HepG2 (cell line): Measurements from ENCODE around the gene CDKN2C. TPM values are rescaled to one million over a fixed set of nuclear protein-coding genes. Genes with fewer than 3 reads are reported as not detected.

Experiments
- FOSL1 ChIP-seq: sonication (generic); formaldehyde crosslinking; IDR thresholded peaks from 2 replicates; pipeline ENCODE4 v1.9.0; 2021; ENCODE audit warnings: missing genetic modification reagents, borderline replicate concordance
- KLF16 ChIP-seq, 2 experiments: sonication (generic) in 1 of 2; formaldehyde crosslinking in 1 of 2; IDR thresholded peaks; 2 replicates each; pipeline versions ENCODE4 v1.6.1 to v1.8.0; 2016 to 2023; ENCODE audit warnings: missing genetic modification reagents in 2 of 2, missing compliant biosample characterization in 1 of 2
- MTA3 ChIP-seq: sonication (generic); formaldehyde crosslinking; IDR thresholded peaks from 2 replicates; pipeline ENCODE4 v1.4.0; 2020; ENCODE audit warnings: missing genetic modification reagents
- NONO ChIP-seq, 2 experiments: fragments of 450-650 bp in 1 of 2; sonication (generic) in 1 of 2; formaldehyde crosslinking in 1 of 2; IDR thresholded peaks in 1 of 2; conservative IDR thresholded peaks in 1 of 2; 2 replicates each; pipeline versions ENCODE4 v1.6.1 to v1.8.0; 2017 to 2022; ENCODE audit warnings: mild to moderate bottlenecking in 1 of 2, missing genetic modification reagents in 1 of 2, moderate library complexity in 1 of 2
- ZNF121 ChIP-seq: sonication (generic); formaldehyde crosslinking; IDR thresholded peaks from 2 replicates; pipeline ENCODE4 v1.5.0; 2020; ENCODE audit warnings: mild to moderate bottlenecking, missing genetic modification reagents
- polyA plus RNA-seq, 8 experiments: library from polyadenylated mRNA; depleted of rRNA in 3 of 8; stranded (reverse) in 7 of 8; unstranded in 1 of 8; fragments of >200 nt; fragmentation: Illumina TruSeq in 4 of 8; extraction: Trizol in 4 of 8; gene quantifications; 2 replicates each; pipeline versions ENCODE4 v1.2.1 to v1.2.3, GENCODE V29; 2011 to 2016; ENCODE audit warnings: low read depth in 4 of 8, missing spikeins in 1 of 8, mixed read lengths in 1 of 8; ENCODE audit not compliant: insufficient read depth in 1 of 8
- total RNA-seq, 5 experiments: library from RNA; depleted of rRNA; stranded (reverse); fragments of >200 nt; fragmentation: Illumina TruSeq; extraction: Trizol; gene quantifications; 2 replicates each; pipeline ENCODE4 v1.2.3, GENCODE V29; 2016; ENCODE audit warnings: low read depth in 1 of 5
- TF ChIP-seq, protein P1 (sequence below): sonication (generic); formaldehyde crosslinking; IDR thresholded peaks from one replicate; pipeline ENCODE4 v1.5.1; 2020; ENCODE audit warnings: mild to moderate bottlenecking, missing genetic modification reagents; ENCODE audit errors: not compliant biosample characterization
- TF ChIP-seq, protein P2 (sequence below): sonication (generic); formaldehyde crosslinking; IDR thresholded peaks from 2 replicates; pipeline ENCODE4 v1.5.0; 2020; ENCODE audit warnings: missing genetic modification reagents

CDKN2C gene
- total and polyA plus RNA-seq, 2 of the 13 experiments (the other 11 are each of a cell fraction or from before 2014, with no cell fraction given) = 7.8 to 13.7 TPM

DNA sequence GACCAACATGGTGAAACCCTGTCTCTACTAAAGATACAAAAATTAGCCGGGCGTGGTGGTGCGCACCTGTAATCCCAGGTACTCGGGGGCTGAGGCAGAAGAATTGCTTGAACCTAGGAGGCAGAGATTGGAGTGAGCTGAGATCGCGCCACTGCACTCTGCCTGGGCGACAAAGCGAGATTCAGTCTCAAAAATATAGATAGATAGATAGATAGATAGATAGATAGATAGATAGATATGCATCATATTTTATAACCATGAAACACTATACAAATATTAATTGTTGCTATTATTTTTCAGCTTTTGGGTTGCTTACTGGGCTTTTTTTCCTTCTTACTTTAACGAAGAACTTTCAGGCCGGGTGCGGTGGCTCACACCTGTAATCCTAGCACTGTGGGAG is 5.2 kb upstream of the CDKN2C start (continued):
- TF ChIP-seq, protein P1, sequence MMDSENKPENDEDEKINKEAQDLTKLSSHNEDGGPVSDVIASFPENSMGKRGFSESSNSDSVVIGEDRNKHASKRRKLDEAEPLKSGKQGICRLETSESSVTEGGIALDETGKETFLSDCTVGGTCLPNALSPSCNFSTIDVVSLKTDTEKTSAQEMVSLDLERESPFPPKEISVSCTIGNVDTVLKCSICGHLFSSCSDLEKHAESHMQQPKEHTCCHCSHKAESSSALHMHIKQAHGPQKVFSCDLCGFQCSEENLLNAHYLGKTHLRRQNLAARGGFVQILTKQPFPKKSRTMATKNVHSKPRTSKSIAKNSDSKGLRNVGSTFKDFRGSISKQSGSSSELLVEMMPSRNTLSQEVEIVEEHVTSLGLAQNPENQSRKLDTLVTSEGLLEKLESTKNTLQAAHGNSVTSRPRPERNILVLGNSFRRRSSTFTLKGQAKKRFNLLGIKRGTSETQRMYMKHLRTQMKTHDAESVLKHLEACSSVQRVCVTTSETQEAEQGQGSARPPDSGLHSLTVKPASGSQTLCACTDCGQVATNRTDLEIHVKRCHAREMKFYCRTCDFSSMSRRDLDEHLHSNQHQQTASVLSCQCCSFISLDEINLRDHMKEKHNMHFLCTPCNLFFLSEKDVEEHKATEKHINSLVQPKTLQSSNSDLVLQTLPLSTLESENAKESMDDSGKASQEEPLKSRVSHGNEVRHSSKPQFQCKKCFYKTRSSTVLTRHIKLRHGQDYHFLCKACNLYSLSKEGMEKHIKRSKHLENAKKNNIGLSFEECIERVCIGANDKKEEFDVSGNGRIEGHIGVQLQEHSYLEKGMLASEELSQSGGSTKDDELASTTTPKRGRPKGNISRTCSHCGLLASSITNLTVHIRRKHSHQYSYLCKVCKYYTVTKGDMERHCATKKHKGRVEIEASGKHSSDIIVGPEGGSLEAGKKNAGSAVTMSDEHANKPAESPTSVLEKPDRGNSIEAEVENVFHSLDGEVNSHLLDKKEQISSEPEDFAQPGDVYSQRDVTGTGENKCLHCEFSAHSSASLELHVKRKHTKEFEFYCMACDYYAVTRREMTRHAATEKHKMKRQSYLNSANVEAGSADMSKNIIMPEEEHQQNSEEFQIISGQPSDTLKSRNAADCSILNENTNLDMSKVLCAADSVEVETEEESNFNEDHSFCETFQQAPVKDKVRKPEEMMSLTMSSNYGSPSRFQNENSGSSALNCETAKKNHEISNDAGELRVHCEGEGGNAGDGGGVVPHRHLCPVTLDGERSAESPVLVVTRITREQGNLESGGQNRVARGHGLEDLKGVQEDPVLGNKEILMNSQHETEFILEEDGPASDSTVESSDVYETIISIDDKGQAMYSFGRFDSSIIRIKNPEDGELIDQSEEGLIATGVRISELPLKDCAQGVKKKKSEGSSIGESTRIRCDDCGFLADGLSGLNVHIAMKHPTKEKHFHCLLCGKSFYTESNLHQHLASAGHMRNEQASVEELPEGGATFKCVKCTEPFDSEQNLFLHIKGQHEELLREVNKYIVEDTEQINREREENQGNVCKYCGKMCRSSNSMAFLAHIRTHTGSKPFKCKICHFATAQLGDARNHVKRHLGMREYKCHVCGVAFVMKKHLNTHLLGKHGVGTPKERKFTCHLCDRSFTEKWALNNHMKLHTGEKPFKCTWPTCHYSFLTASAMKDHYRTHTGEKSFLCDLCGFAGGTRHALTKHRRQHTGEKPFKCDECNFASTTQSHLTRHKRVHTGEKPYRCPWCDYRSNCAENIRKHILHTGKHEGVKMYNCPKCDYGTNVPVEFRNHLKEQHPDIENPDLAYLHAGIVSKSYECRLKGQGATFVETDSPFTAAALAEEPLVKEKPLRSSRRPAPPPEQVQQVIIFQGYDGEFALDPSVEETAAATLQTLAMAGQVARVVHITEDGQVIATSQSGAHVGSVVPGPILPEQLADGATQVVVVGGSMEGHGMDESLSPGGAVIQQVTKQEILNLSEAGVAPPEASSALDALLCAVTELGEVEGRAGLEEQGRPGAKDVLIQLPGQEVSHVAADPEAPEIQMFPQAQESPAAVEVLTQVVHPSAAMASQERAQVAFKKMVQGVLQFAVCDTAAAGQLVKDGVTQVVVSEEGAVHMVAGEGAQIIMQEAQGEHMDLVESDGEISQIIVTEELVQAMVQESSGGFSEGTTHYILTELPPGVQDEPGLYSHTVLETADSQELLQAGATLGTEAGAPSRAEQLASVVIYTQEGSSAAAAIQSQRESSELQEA = no peak
- TF ChIP-seq KLF16 (CRISPR knock-in tag; IDR thresholded peaks at IDR 0.05) (no peak), FOSL1 (CRISPR knock-in tag) (no peak), MTA3 (CRISPR knock-in tag) (no peak), NONO (IDR thresholded peaks at IDR 0.05) (no peak), NONO (CRISPR knock-in tag; conservative IDR thresholded peaks at IDR 0.05) (no peak), ZNF121 (CRISPR knock-in tag) (no peak)
- TF ChIP-seq, protein P2, sequence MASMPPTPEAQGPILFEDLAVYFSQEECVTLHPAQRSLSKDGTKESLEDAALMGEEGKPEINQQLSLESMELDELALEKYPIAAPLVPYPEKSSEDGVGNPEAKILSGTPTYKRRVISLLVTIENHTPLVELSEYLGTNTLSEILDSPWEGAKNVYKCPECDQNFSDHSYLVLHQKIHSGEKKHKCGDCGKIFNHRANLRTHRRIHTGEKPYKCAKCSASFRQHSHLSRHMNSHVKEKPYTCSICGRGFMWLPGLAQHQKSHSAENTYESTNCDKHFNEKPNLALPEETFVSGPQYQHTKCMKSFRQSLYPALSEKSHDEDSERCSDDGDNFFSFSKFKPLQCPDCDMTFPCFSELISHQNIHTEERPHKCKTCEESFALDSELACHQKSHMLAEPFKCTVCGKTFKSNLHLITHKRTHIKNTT = no peak
